Lower lobe of right lung (tissue), 2 donors: ENCODE results near the gene DEFB129. TPM values are rescaled to one million over a fixed set of nuclear protein-coding genes. Genes with fewer than 3 reads are reported as not detected.

Experiments
- ATAC-seq, 2 donors: fragments of 200-7000 bp; cut with Tn5 transposase; one replicate each; pipeline ENCODE4 v1.9.1; 2020 to 2022; ENCODE audit warnings: mild to moderate bottlenecking in 2 of 2, moderate library complexity in 2 of 2
- DNase-seq: peaks from one replicate; pipeline ENCODE4 v3.0.0-alpha.2; 2020
- H3K27ac ChIP-seq: fragments of 200-600 bp; one replicate; pipeline ENCODE4 v1.8.0; 2022
- H3K27me3 ChIP-seq: fragments of 200-600 bp; one replicate; pipeline ENCODE4 v1.8.0; 2022; ENCODE audit warnings: low read depth
- H3K36me3 ChIP-seq: fragments of 200-600 bp; one replicate; pipeline ENCODE4 v1.8.0; 2022; ENCODE audit warnings: mild to moderate bottlenecking
- H3K4me1 ChIP-seq: fragments of 200-600 bp; one replicate; pipeline ENCODE4 v1.8.0; 2022
- H3K4me3 ChIP-seq: fragments of 200-600 bp; one replicate; pipeline ENCODE4 v1.8.0; 2022; ENCODE audit warnings: mild to moderate bottlenecking
- H3K9me3 ChIP-seq: fragments of 200-600 bp; one replicate; pipeline ENCODE4 v1.8.0; 2022
- intact Hi-C: fragments of 100-400 bp; cut with DNase I; formaldehyde crosslinking; loops from one replicate; pipeline ENCODE4 v1.11.0; 2022
- total RNA-seq: library from RNA; stranded (reverse); fragmentation: NEBNext Ultra II Directional; extraction: Animal tissue kit (Norgen Biotek cat#: 25700); gene quantifications from one replicate; pipeline ENCODE4 v1.2.1, GENCODE V29; 2021
- TF ChIP-seq, protein P1 (sequence below): fragments of 200-600 bp; IDR thresholded peaks from one replicate; pipeline ENCODE4 v1.8.0; 2022; ENCODE audit warnings: antibody characterized with exemption, mild to moderate bottlenecking
- donor health status: DM: no; HTN: yes; CAD: no; lungs with severe emphysema.

The DEFB129 gene
- total RNA-seq, 1 donor from 2014 or later, result not detected

DNA sequence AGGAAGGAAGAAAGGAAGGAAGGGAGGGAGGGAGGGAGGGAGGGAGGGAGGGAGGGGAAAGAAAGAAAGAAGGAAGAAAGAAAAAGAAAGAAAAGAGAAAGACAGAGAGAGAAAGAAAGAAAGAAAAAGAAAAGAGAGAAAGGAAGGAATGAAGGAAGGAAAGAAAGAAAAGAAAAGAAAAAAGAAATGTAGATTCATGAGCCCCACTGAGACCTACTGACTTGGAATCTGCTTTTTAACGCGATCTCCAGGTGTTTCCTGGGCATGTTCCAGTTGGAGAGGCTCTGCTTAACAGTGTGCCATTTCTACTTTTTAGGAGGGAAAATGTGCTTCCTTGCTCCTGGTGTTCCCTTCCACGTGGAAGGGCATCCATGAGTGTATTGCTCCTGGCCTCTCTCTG is 46.8 kb downstream of the DEFB129 start:
- Histone ChIP-seq H3K9me3 (no peaks in the 10 kb centered on the region), H3K4me3 (no peak overlapping the region), H3K27me3 (no peaks in the 10 kb centered on the region), H3K36me3 (peaks cover 30% of the 10 kb centered on the region), H3K27ac (no peak overlapping the region), H3K4me1 (no peaks in the 10 kb centered on the region)
- intact Hi-C loops, result no loop called here
- ATAC-seq (no peak), DNase-seq (no peak)
- TF ChIP-seq, protein P1, sequence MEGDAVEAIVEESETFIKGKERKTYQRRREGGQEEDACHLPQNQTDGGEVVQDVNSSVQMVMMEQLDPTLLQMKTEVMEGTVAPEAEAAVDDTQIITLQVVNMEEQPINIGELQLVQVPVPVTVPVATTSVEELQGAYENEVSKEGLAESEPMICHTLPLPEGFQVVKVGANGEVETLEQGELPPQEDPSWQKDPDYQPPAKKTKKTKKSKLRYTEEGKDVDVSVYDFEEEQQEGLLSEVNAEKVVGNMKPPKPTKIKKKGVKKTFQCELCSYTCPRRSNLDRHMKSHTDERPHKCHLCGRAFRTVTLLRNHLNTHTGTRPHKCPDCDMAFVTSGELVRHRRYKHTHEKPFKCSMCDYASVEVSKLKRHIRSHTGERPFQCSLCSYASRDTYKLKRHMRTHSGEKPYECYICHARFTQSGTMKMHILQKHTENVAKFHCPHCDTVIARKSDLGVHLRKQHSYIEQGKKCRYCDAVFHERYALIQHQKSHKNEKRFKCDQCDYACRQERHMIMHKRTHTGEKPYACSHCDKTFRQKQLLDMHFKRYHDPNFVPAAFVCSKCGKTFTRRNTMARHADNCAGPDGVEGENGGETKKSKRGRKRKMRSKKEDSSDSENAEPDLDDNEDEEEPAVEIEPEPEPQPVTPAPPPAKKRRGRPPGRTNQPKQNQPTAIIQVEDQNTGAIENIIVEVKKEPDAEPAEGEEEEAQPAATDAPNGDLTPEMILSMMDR, result no peak

DNA sequence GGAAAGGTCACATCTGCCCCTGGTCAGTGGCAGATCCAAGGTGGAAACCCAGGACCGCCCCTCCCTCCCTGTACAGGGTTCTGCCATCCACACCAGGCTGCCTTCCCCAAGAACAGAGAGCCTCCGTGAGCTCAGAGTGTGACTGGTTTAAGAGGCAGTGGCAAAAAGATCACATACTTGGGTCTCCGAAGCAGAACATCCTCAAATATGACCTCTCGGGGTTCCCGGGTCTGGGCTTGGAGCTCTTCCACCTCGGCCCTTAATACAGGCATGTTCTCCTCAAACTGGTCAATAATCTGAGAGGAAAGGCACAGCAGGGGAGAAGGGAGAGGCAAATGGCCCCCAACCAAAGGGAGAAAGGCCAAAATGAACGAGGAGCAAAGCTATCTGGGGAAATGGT is 48.7 kb downstream of the DEFB129 start:
- peaks cover 30% of the 10 kb centered on the region for H3K36me3 ChIP-seq
- H3K27me3 ChIP-seq, result no peaks in the 10 kb centered on the region
- H3K27ac ChIP-seq, result no peak overlapping the region
- ATAC-seq (no peak), DNase-seq (no peak)
- H3K4me1 ChIP-seq, result no peaks in the 10 kb centered on the region
- no peak overlapping the region for H3K4me3 ChIP-seq
- no peaks in the 10 kb centered on the region for H3K9me3 ChIP-seq
- intact Hi-C loops, result no loop called here
- TF ChIP-seq, protein P1, result no peak

DNA sequence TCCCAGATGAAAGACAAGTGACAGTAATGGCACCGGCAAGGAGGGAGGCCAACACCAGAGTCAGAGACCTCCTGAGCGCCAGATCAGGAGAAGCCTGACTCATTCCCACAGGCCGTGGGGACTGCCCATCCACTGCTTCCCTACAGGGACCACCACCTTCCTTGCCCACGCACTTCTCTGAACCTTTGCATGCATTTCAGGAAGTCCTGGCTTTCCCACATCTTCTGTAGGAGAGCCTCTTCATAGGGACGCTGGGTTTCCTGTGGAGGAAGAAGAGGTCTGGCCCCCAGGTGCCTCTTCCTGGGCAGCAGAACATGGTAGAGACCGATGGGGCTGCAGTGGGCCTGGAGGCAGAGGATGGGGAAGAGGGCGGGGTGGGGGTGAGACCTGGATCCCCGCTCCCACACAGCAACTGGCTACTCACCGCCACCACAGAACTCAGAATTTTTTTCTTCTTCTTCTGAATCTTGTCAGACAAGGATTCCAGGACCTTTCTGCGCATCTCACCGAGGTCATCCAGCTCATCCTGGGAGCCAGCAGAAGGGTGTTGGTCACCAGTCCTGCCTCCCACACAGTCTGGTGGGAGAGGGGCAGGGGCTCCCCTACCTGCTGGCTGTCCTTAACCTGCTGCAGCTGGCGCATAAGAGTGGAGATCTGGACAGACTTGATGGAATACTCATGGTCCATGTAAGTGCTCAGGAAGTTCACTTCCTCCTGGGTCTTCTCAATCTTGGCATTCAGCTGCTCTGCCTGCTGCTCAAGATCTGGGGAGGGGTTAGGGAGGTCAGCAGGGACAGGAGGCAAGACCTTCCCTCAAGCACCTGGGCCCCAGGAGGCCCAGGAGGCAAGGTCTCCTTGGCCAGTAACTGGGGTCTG is 49.8 kb downstream of the DEFB129 start:
- Histone ChIP-seq H3K36me3 (peaks cover 37% of the 10 kb centered on the region), H3K9me3 (no peaks in the 10 kb centered on the region), H3K4me3 (no peak overlapping the region), H3K27me3 (no peaks in the 10 kb centered on the region), H3K4me1 (no peaks in the 10 kb centered on the region), H3K27ac (no peak overlapping the region)
- no peak for ATAC-seq
- no peak for DNase-seq
- intact Hi-C loops, result no loop called here
- TF ChIP-seq, protein P1, result no peak

DNA sequence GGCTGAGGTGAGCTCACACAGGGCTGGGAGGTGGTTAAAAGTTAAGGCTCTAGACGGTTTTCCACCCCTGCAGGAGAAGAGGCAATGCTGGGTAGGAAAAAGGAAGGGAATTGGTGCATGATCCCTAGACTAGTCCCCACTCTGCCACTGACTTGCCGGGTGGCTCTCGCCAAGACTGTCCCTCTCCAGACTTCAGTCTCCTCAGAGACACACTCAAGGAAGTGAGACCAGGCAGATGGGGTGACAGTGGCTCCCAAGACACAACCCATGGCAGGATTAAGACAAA is 50.4 kb downstream of the DEFB129 start:
- TF ChIP-seq, protein P1, result no peak
- no peak overlapping the region for H3K27ac ChIP-seq
- H3K4me3 ChIP-seq, result no peak overlapping the region
- ATAC-seq (no peak), DNase-seq (no peak)
- H3K36me3 ChIP-seq, result peaks cover 43% of the 10 kb centered on the region
- intact Hi-C loops, result no loop called here
- no peaks in the 10 kb centered on the region for H3K9me3 ChIP-seq
- no peaks in the 10 kb centered on the region for H3K27me3 ChIP-seq
- no peaks in the 10 kb centered on the region for H3K4me1 ChIP-seq

DNA sequence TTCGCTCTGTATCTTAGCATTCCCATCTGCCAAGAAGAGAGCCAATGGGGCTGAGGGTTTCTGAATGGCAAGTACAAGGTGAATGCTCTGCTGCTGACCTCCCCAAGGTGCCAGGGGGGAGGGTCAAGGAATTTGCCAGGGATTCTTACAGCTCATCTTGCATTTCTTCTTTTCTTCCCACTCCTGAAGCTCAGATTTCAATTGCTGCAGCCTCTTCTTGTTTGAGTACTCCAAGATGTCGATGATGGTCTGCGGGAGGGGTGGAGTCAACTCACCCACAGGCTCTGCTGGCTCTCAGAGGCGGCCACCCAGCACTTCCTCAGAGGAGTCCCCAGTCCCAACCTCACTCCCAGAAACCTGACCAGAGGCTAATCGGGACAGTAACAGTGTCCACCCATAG is 51.1 kb downstream of the DEFB129 start:
- intact Hi-C loops, result no loop called here
- no peak for ATAC-seq
- Histone ChIP-seq H3K4me3 (no peak overlapping the region), H3K4me1 (no peaks in the 10 kb centered on the region), H3K27ac (no peak overlapping the region), H3K36me3 (peaks cover 43% of the 10 kb centered on the region), H3K9me3 (no peaks in the 10 kb centered on the region), H3K27me3 (no peaks in the 10 kb centered on the region)
- DNase-seq, result no peak
- TF ChIP-seq, protein P1, result no peak
